HEK293 (cell line): ENCODE data around the gene TRPM5.

Experiments
- CTCF ChIA-PET: fragments of 350-600 bp; formaldehyde crosslinking; extraction: SDS; loops from one replicate; lab custom pipeline; 2021; ENCODE audit warnings: antibody characterized with exemption; lab: Yijun Ruan, JAX
- POLR2A ChIA-PET: fragments of 300-600 bp; formaldehyde crosslinking; extraction: SDS; loops from one replicate; lab custom pipeline; 2020; ENCODE audit warnings: antibody characterized with exemption, inconsistent platforms; lab: Yijun Ruan, JAX
- H3K27ac ChIP-seq: fragments of 200-500 bp; sonication (Bioruptor generic); 2 replicates; pipeline ENCODE4 v1.5.1; 2014; ENCODE audit warnings: low read depth, low read length, control low read depth, inconsistent platforms; ENCODE audit errors: extremely low read depth
- H3K36me3 ChIP-seq, 2 experiments: fragments of 200-500 bp in 1 of 2; sonication (Bioruptor generic) in 1 of 2; 1 replicate in 1 of 2; 2 replicates in 1 of 2; pipeline ENCODE4 v1.5.1; 2014 to 2017; ENCODE audit warnings: inconsistent platforms in 2 of 2, low read length in 2 of 2; ENCODE audit not compliant: control insufficient read depth in 2 of 2, insufficient read depth in 1 of 2
- H3K4me1 ChIP-seq: fragments of 200-500 bp; sonication (Bioruptor generic); 2 replicates; pipeline ENCODE4 v1.5.1; 2014; ENCODE audit warnings: mild to moderate bottlenecking, low read length, inconsistent platforms; ENCODE audit not compliant: control insufficient read depth, insufficient read depth
- H3K4me3 ChIP-seq: 2 replicates; pipeline ENCODE4 v1.5.1; 2011; ENCODE audit warnings: low read depth, mild to moderate bottlenecking, control low read depth, low read length, moderate library complexity
- H3K9me3 ChIP-seq: fragments of 200-500 bp; sonication (Bioruptor generic); 2 replicates; pipeline ENCODE4 v1.5.1; 2014; ENCODE audit warnings: low read depth, low read length, inconsistent platforms; ENCODE audit not compliant: control insufficient read depth, insufficient read depth
- GFI1B ChIP-seq: fragments of 450-650 bp; formaldehyde crosslinking; IDR thresholded peaks from 2 replicates; pipeline ENCODE4 v1.5.1; 2016; ENCODE audit warnings: missing biosample characterization, missing genetic modification characterization
- HOXD13 ChIP-seq: sonication (generic); formaldehyde crosslinking; IDR thresholded peaks from 2 replicates; pipeline ENCODE4 v1.8.0; 2022; ENCODE audit warnings: missing genetic modification reagents, borderline replicate concordance
- PBX3 ChIP-seq: sonication (generic); formaldehyde crosslinking; IDR thresholded peaks from 2 replicates; pipeline ENCODE4 v1.8.1; 2022; ENCODE audit warnings: mild to moderate bottlenecking, moderate library complexity, missing genetic modification reagents
- SALL2 ChIP-seq: fragments of 450-650 bp; formaldehyde crosslinking; IDR thresholded peaks from 2 replicates; pipeline ENCODE4 v1.5.0; 2017; ENCODE audit warnings: missing biosample characterization, mild to moderate bottlenecking, missing genetic modification characterization, borderline replicate concordance
- SCRT2 ChIP-seq: fragments of 450-650 bp; formaldehyde crosslinking; IDR thresholded peaks from 2 replicates; pipeline ENCODE4 v1.5.1; 2016; ENCODE audit warnings: missing biosample characterization, missing genetic modification characterization
- SP2 ChIP-seq: fragments of 450-650 bp; formaldehyde crosslinking; IDR thresholded peaks from 2 replicates; pipeline ENCODE4 v1.5.1; 2016; ENCODE audit warnings: missing biosample characterization, missing genetic modification characterization
- TSHZ1 ChIP-seq: fragments of 450-650 bp; formaldehyde crosslinking; IDR thresholded peaks from 2 replicates; pipeline ENCODE4 v1.5.1; 2016; ENCODE audit warnings: missing biosample characterization, missing genetic modification characterization, borderline replicate concordance
- ZBTB1 ChIP-seq: fragments of 450-650 bp; formaldehyde crosslinking; IDR thresholded peaks from 2 replicates; pipeline ENCODE4 v1.5.1; 2016; ENCODE audit warnings: missing biosample characterization, missing genetic modification characterization
- ZBTB44 ChIP-seq: fragments of 450-650 bp; IDR thresholded peaks from 2 replicates; pipeline ENCODE4 v1.5.1; 2018; ENCODE audit warnings: missing biosample characterization, mild to moderate bottlenecking, missing genetic modification characterization
- ZBTB49 ChIP-seq: fragments of 450-650 bp; formaldehyde crosslinking; IDR thresholded peaks from 2 replicates; pipeline ENCODE4 v1.5.1; 2016; ENCODE audit warnings: missing biosample characterization, missing genetic modification characterization, low read depth
- ZNF133 ChIP-seq: fragments of 450-650 bp; formaldehyde crosslinking; IDR thresholded peaks from 2 replicates; pipeline ENCODE4 v1.5.1; 2016; ENCODE audit warnings: missing biosample characterization, missing genetic modification characterization
- ZNF148 ChIP-seq: fragments of 450-650 bp; formaldehyde crosslinking; IDR thresholded peaks from 2 replicates; pipeline ENCODE4 v1.5.0; 2017; ENCODE audit warnings: missing biosample characterization, missing genetic modification characterization, borderline replicate concordance
- ZNF155 ChIP-seq: fragments of 450-650 bp; formaldehyde crosslinking; IDR thresholded peaks from 2 replicates; pipeline ENCODE4 v1.5.1; 2016; ENCODE audit warnings: missing biosample characterization, missing genetic modification characterization
- ZNF211 ChIP-seq: fragments of 450-650 bp; formaldehyde crosslinking; IDR thresholded peaks from 2 replicates; pipeline ENCODE4 v1.5.1; 2016; ENCODE audit warnings: low read depth, missing biosample characterization, missing genetic modification characterization
- ZNF391 ChIP-seq: fragments of 450-650 bp; formaldehyde crosslinking; IDR thresholded peaks from 2 replicates; pipeline ENCODE4 v1.5.1; 2016; ENCODE audit warnings: low read depth, missing biosample characterization, missing genetic modification characterization, borderline replicate concordance
- ZNF544 ChIP-seq: fragments of 450-650 bp; formaldehyde crosslinking; IDR thresholded peaks from 2 replicates; pipeline ENCODE4 v1.5.0; 2017; ENCODE audit warnings: missing biosample characterization, missing genetic modification characterization
- ZNF670 ChIP-seq: fragments of 450-650 bp; formaldehyde crosslinking; IDR thresholded peaks from 2 replicates; pipeline ENCODE4 v1.5.1; 2016; ENCODE audit warnings: missing biosample characterization, missing genetic modification characterization, low read depth
- ZNF707 ChIP-seq: fragments of 450-650 bp; formaldehyde crosslinking; IDR thresholded peaks from 2 replicates; pipeline ENCODE4 v1.5.1; 2016; ENCODE audit warnings: missing biosample characterization, missing genetic modification characterization
- ZNF791 ChIP-seq: fragments of 450-650 bp; formaldehyde crosslinking; IDR thresholded peaks from 2 replicates; pipeline ENCODE4 v1.5.1; 2016; ENCODE audit warnings: missing biosample characterization, missing genetic modification characterization

Gene TRPM5

GRCh38 chr11:2413742-2414579 lies 30.4 kb downstream of the TRPM5 start (continued):
- TF ChIP-seq SP2, result no peak
- TF ChIP-seq, all 188 proteins: peak for 0

- Histone ChIP-seq H3K4me1 (no peaks in the 10 kb centered on the region), H3K27ac (no peak overlapping the region), H3K36me3 (no peaks in the 10 kb centered on the region), H3K9me3 (no peaks in the 10 kb centered on the region), H3K4me3 (no peak overlapping the region)
- ChIA-PET CTCF (interaction anchor here (0.6 to 0.7 kb wide), 2 partner anchors 107 to 1145 kb away, joined by 3 read pairs; no protein-coding TSS in a partner anchor), POLR2A (no interaction called here)
- TF ChIP-seq ZNF791 (tag by site-specific recombination) (no peak), ZNF670 (tag by site-specific recombination) (no peak), SCRT2 (tag by site-specific recombination) (no peak), ZNF155 (tag by site-specific recombination) (no peak), PBX3 (no peak), ZBTB49 (tag by site-specific recombination) (no peak), ZNF707 (tag by site-specific recombination) (no peak), GFI1B (tag by site-specific recombination) (no peak), ZNF133 (no peak), SALL2 (tag by site-specific recombination) (no peak), HOXD13 (CRISPR knock-in tag) (no peak), ZNF391 (tag by site-specific recombination) (no peak), ZBTB1 (tag by site-specific recombination) (no peak), ZBTB44 (tag by site-specific recombination) (no peak), TSHZ1 (tag by site-specific recombination) (no peak), ZNF211 (tag by site-specific recombination) (no peak), ZNF148 (tag by site-specific recombination) (no peak), ZNF544 (tag by site-specific recombination) (no peak)
Observed at GRCh38 chr11:2412323-2412722, 32.0 kb downstream of the TRPM5 start.
